HEK293 (cell line): ENCODE data around the gene IL17F.
A peak's percentile ranks its signal among the peaks of the same experiment; 100 is the strongest.

Experiments
- CTCF ChIA-PET: fragments of 350-600 bp; formaldehyde crosslinking; extraction: SDS; loops from one replicate; lab custom pipeline; 2021; ENCODE audit warnings: antibody characterized with exemption; lab: Yijun Ruan, JAX
- POLR2A ChIA-PET: fragments of 300-600 bp; formaldehyde crosslinking; extraction: SDS; loops from one replicate; lab custom pipeline; 2020; ENCODE audit warnings: antibody characterized with exemption, inconsistent platforms; lab: Yijun Ruan, JAX
- H3K27ac ChIP-seq: fragments of 200-500 bp; sonication (Bioruptor generic); 2 replicates; pipeline ENCODE4 v1.5.1; 2014; ENCODE audit warnings: low read depth, low read length, control low read depth, inconsistent platforms; ENCODE audit errors: extremely low read depth
- H3K36me3 ChIP-seq, 2 experiments: fragments of 200-500 bp in 1 of 2; sonication (Bioruptor generic) in 1 of 2; 1 replicate in 1 of 2; 2 replicates in 1 of 2; pipeline ENCODE4 v1.5.1; 2014 to 2017; ENCODE audit warnings: inconsistent platforms in 2 of 2, low read length in 2 of 2; ENCODE audit not compliant: control insufficient read depth in 2 of 2, insufficient read depth in 1 of 2
- H3K4me1 ChIP-seq: fragments of 200-500 bp; sonication (Bioruptor generic); 2 replicates; pipeline ENCODE4 v1.5.1; 2014; ENCODE audit warnings: mild to moderate bottlenecking, low read length, inconsistent platforms; ENCODE audit not compliant: control insufficient read depth, insufficient read depth
- H3K4me3 ChIP-seq: 2 replicates; pipeline ENCODE4 v1.5.1; 2011; ENCODE audit warnings: low read depth, mild to moderate bottlenecking, control low read depth, low read length, moderate library complexity
- H3K9me3 ChIP-seq: fragments of 200-500 bp; sonication (Bioruptor generic); 2 replicates; pipeline ENCODE4 v1.5.1; 2014; ENCODE audit warnings: low read depth, low read length, inconsistent platforms; ENCODE audit not compliant: control insufficient read depth, insufficient read depth
- CTCF ChIP-seq: fragments of 450-650 bp; formaldehyde crosslinking; IDR thresholded peaks from 2 replicates; pipeline ENCODE4 v1.5.1; 2016; ENCODE audit warnings: missing biosample characterization, missing genetic modification characterization
- MEIS1 ChIP-seq: sonication (generic); formaldehyde crosslinking; IDR thresholded peaks from 2 replicates; pipeline ENCODE4 v1.8.1; 2022; ENCODE audit warnings: missing genetic modification reagents, mild to moderate bottlenecking, borderline replicate concordance
- SALL2 ChIP-seq: fragments of 450-650 bp; formaldehyde crosslinking; IDR thresholded peaks from 2 replicates; pipeline ENCODE4 v1.5.0; 2017; ENCODE audit warnings: missing biosample characterization, mild to moderate bottlenecking, missing genetic modification characterization, borderline replicate concordance
- ZFP69B ChIP-seq: fragments of 450-650 bp; formaldehyde crosslinking; IDR thresholded peaks from 2 replicates; pipeline ENCODE4 v1.5.1; 2016; ENCODE audit warnings: missing biosample characterization, missing genetic modification characterization
- ZNF138 ChIP-seq: fragments of 450-650 bp; formaldehyde crosslinking; IDR thresholded peaks from 2 replicates; pipeline ENCODE4 v1.5.1; 2016; ENCODE audit warnings: missing biosample characterization, missing genetic modification characterization, borderline replicate concordance
- ZNF18 ChIP-seq: fragments of 450-650 bp; formaldehyde crosslinking; IDR thresholded peaks from 2 replicates; pipeline ENCODE4 v1.5.1; 2016; ENCODE audit warnings: missing biosample characterization, missing genetic modification characterization
- ZNF223 ChIP-seq: fragments of 450-650 bp; formaldehyde crosslinking; IDR thresholded peaks from 2 replicates; pipeline ENCODE4 v1.5.1; 2016; ENCODE audit warnings: missing biosample characterization, missing genetic modification characterization
- ZNF274 ChIP-seq, 2 experiments: fragments of 200-500 bp in 1 of 2; fragments of 450-650 bp in 1 of 2; sonication (Bioruptor generic) in 1 of 2; formaldehyde crosslinking in 1 of 2; IDR thresholded peaks; 2 replicates each; pipeline versions ENCODE4 v1.5.1 to v1.6.1; 2014 to 2016; ENCODE audit warnings: borderline replicate concordance in 1 of 2, inconsistent platforms in 1 of 2, low read length in 1 of 2, missing biosample characterization in 1 of 2, missing genetic modification characterization in 1 of 2
- ZNF292 ChIP-seq: fragments of 450-650 bp; formaldehyde crosslinking; IDR thresholded peaks from 2 replicates; pipeline ENCODE4 v1.5.1; 2016; ENCODE audit warnings: low read depth, missing biosample characterization, missing genetic modification characterization, borderline replicate concordance
- ZNF561 ChIP-seq: fragments of 450-650 bp; IDR thresholded peaks from 2 replicates; pipeline ENCODE4 v1.5.1; 2018; ENCODE audit warnings: missing biosample characterization, missing genetic modification characterization, borderline replicate concordance
- ZNF654 ChIP-seq: fragments of 450-650 bp; formaldehyde crosslinking; IDR thresholded peaks from 2 replicates; pipeline ENCODE4 v1.5.1; 2016; ENCODE audit warnings: low read depth, missing biosample characterization, missing genetic modification characterization
- ZNF660 ChIP-seq: fragments of 450-650 bp; IDR thresholded peaks from 2 replicates; pipeline ENCODE4 v1.5.1; 2018; ENCODE audit warnings: missing biosample characterization, mild to moderate bottlenecking, missing genetic modification characterization
- ZNF792 ChIP-seq: fragments of 450-650 bp; formaldehyde crosslinking; IDR thresholded peaks from 2 replicates; pipeline ENCODE4 v1.5.1; 2016; ENCODE audit warnings: missing biosample characterization, missing genetic modification characterization
- ZSCAN30 ChIP-seq: fragments of 450-650 bp; IDR thresholded peaks from 2 replicates; pipeline ENCODE4 v1.5.1; 2018; ENCODE audit warnings: missing biosample characterization, mild to moderate bottlenecking, missing genetic modification characterization, moderate library complexity

IL17F gene

GRCh38 chr6:52271852-52272460 is 27.7 kb upstream of the IL17F start:
- Histone ChIP-seq H3K36me3 (peaks cover 93 to 99% of the 10 kb centered on the region in 2 experiments), H3K4me1 (no peaks in the 10 kb centered on the region), H3K9me3 (no peaks in the 10 kb centered on the region), H3K27ac (peak overlapping the region; percentile 40; the same call in 1 of the 2 replicates), H3K4me3 (no peak overlapping the region)
- POLR2A ChIA-PET, result interaction anchor here (2.1 kb wide), 1 partner anchor 10 kb away, joined by 6 read pairs; no protein-coding TSS in a partner anchor
- TF ChIP-seq ZNF223 (tag by site-specific recombination) (no peak), ZNF138 (tag by site-specific recombination) (no peak), ZNF292 (tag by site-specific recombination) (no peak), ZNF18 (tag by site-specific recombination) (no peak), SALL2 (tag by site-specific recombination) (no peak), ZNF274 (IDR thresholded peaks at IDR 0.05; ENCODE audit: low read length) (no peak), ZNF274 (tag by site-specific recombination; IDR thresholded peaks at IDR 0.05; ENCODE audit: borderline replicate concordance) (no peak), ZNF792 (no peak)
- CTCF ChIA-PET, result interaction anchor here (1.3 to 7.1 kb wide), 3 partner anchors 9 to 11 kb away, joined by 3 to 47 read pairs (median 4); no protein-coding TSS in a partner anchor

GRCh38 chr6:52263709-52264540 is 19.6 kb upstream of the IL17F start:
- Histone ChIP-seq H3K36me3 (peaks cover 54 to 85% of the 10 kb centered on the region in 2 experiments), H3K9me3 (no peaks in the 10 kb centered on the region), H3K4me1 (no peaks in the 10 kb centered on the region), H3K27ac (peak overlapping the region; percentile 29; the same call in 1 of the 2 replicates), H3K4me3 (no peak overlapping the region)
- TF ChIP-seq CTCF (tag by site-specific recombination) (peak; percentile 83), ZNF654 (peak; percentile 87), ZNF561 (tag by site-specific recombination) (peak; percentile 57; the same call in 1 of the 2 replicates), ZFP69B (tag by site-specific recombination) (no peak), ZSCAN30 (tag by site-specific recombination) (0 out of 2 replicates have a peak, but pooled peaks have one; percentile 19), MEIS1 (CRISPR knock-in tag) (no peak), ZNF660 (tag by site-specific recombination) (peak; percentile 38; the same call in 1 of the 2 replicates)
- ChIA-PET CTCF (interaction anchor here (0.5 to 12.1 kb wide), 51 partner anchors 8 to 1242 kb away, joined by 3 to 146 read pairs (median 5); partner anchors contain the start of genes IL17F, MCM3 and PKHD1), POLR2A (interaction anchor here (1.0 to 1.4 kb wide), 3 partner anchors 11 to 106 kb away, joined by 3 to 4 read pairs (median 3); no protein-coding TSS in a partner anchor)
